ENCODE results near the gene NEU2. TPM values are rescaled to one million over a fixed set of nuclear protein-coding genes. Genes with fewer than 3 reads are reported as not detected.

The NEU2 gene
- total RNA-seq, 1 donor: not detected

DNA sequence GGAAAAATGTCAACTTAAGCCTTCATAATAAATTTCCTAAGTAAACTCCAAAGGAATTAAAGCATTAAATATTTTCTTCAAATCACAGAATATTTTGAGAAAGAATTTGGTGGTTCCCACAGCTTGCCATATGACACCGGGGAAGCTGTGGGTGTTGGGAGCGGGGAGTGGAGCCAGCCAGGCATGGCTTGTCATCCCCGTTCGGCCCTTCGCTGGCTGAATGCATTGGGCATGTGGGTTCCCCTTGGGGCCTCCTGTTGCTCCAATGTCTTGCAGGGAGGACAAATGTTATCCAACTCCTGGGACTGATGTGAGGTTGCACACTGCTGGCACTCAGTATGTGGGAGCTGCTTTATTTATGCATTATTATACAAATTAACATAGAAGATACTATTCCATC is 38.0 kb upstream of the NEU2 start:
- H3K4me3 ChIP-seq (ENCODE audit: low read depth, low read length): no peak overlapping the region
- DNase-seq (ENCODE audit: low read depth): no peak
- TF ChIP-seq, protein P1, sequence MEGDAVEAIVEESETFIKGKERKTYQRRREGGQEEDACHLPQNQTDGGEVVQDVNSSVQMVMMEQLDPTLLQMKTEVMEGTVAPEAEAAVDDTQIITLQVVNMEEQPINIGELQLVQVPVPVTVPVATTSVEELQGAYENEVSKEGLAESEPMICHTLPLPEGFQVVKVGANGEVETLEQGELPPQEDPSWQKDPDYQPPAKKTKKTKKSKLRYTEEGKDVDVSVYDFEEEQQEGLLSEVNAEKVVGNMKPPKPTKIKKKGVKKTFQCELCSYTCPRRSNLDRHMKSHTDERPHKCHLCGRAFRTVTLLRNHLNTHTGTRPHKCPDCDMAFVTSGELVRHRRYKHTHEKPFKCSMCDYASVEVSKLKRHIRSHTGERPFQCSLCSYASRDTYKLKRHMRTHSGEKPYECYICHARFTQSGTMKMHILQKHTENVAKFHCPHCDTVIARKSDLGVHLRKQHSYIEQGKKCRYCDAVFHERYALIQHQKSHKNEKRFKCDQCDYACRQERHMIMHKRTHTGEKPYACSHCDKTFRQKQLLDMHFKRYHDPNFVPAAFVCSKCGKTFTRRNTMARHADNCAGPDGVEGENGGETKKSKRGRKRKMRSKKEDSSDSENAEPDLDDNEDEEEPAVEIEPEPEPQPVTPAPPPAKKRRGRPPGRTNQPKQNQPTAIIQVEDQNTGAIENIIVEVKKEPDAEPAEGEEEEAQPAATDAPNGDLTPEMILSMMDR (IDR thresholded peaks at IDR 0.05; ENCODE audit: insufficient read depth, low read length): no peak

DNA sequence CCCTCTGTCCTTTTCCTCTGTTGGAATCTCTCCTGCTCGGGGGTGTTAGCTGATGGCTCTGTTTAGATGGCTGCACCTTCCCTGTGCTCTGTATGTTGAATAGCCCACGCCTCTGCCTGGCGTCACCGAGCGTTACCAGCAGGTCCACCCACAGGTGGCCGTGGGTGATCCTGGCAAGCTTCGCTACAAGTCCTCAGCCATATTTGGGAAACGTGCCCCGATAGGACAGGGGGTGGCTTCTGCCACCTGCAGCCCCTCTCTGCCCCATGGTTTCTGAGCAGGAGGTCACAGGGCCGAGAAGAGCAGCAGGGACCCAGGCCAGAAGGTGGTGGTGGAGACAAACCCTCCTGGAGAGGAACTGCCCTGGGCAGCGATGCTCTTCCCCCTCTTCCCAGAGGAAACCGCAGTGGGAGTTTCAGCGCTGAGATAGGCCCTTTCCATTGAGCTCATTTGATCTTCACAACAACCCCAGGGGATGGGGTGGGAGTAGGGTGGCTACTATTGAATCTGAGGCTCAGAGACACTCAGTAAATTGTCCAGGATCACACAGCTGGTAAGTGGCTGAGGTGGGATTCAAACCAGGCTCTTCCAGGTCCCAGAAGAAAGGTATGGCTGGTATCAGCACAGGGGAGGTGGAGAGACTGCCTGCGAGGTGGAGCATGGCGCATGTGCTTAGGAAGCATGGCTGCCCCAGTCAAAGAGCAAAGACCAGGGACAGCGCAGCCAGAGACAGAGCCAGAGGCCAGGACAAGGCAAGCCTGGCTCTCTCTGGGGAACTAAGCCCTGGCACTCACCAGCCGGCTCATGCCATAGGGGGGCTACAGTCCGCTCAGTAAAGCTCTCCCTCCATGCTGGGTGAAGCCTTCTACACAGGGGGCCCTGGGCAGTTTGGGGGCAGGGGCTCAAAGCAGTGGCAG is 34.5 kb upstream of the NEU2 start:
- TF ChIP-seq, protein P1 (IDR thresholded peaks at IDR 0.05; ENCODE audit: insufficient read depth, low read length): no peak
- no peak overlapping the region for H3K4me3 ChIP-seq (ENCODE audit: low read depth, low read length)
- no peak for DNase-seq (ENCODE audit: low read depth)

DNA sequence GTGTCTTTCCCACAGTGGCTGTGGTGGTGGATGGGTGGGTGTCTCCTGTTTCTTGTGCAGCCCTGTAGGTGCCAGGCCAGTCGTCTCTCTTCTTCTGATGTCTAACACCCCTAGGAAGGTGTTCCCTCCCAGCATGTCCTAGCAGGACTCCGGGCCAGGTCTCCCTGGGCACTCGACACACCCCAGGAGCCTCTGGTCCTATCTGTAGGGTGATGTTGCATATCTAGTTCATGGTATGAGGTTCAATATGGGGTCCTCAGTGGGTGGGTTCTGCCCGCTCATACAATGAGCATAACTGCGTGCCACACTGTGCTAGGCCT is 33.8 kb upstream of the NEU2 start:
- no peak overlapping the region for H3K4me3 ChIP-seq (ENCODE audit: low read depth, low read length)
- TF ChIP-seq, protein P1 (IDR thresholded peaks at IDR 0.05; ENCODE audit: insufficient read depth, low read length): no peak
- DNase-seq (ENCODE audit: low read depth): no peak

DNA sequence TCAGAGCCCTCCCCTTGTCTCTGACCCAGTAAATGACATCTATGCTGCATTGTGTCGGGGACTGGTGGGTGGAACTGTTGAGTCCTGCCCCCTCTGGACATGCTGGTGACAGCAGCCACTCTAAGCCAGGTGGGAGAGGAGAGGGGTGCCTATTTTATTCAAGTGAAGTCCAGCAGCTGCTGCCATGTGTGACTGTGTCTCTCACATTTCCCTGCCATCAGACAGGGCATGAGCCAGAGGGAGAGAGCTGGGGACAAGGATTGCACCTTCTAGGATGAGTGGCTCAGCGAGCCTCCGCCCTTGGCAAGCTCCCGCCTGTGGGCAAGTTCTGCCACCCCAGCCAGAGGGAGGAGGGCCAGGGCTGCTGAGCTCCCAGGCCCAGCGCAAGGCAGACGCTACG is 33.1 kb upstream of the NEU2 start:
- H3K4me3 ChIP-seq (ENCODE audit: low read depth, low read length): no peak overlapping the region
- TF ChIP-seq, protein P1 (IDR thresholded peaks at IDR 0.05; ENCODE audit: insufficient read depth, low read length): no peak
- DNase-seq (ENCODE audit: low read depth): no peak

DNA sequence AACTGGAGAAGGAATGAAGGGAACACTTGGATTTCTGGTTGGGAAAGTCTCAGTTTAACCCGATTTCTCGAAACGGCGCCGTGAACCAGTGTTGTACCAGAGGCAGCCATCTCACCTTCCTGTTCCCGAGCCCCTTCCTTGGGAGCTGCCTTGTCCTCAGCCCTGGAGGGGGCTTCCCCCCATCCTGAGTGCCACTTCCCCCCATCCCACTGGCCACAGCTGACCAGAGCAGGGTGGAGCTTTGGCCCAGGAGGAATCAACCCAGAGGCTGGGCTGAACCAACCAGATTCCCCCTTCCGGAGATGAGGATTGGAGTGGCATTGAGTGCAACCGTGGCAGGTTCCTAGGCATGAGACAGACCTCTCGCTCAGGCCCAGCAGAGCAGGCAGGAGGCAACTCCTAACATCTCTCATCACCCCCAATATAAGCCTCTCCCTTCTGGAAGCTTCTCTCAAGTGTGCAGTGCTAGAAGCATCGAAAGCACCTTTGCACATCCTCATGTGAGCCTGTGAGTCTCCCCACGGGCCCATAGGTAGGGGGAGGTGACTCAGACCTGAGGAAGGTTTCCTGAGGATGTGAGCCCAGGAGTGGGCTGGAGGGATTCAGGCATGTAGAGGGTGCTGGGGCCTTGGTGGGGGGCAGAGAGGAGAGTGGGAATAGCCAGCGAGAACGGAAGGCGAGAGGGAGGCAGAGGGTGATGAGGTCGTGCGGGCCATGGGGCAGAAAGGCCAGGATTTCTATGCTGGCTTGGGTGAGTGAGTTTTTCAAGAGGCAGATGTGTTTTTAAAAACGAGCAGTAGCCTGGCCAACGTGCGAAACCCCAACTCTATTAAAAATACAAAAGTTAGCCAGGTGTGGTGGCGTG is 31.4 kb upstream of the NEU2 start:
- DNase-seq (ENCODE audit: low read depth): no peak
- TF ChIP-seq, protein P1 (IDR thresholded peaks at IDR 0.05; ENCODE audit: insufficient read depth, low read length): no peak
- H3K4me3 ChIP-seq (ENCODE audit: low read depth, low read length): no peak overlapping the region

DNA sequence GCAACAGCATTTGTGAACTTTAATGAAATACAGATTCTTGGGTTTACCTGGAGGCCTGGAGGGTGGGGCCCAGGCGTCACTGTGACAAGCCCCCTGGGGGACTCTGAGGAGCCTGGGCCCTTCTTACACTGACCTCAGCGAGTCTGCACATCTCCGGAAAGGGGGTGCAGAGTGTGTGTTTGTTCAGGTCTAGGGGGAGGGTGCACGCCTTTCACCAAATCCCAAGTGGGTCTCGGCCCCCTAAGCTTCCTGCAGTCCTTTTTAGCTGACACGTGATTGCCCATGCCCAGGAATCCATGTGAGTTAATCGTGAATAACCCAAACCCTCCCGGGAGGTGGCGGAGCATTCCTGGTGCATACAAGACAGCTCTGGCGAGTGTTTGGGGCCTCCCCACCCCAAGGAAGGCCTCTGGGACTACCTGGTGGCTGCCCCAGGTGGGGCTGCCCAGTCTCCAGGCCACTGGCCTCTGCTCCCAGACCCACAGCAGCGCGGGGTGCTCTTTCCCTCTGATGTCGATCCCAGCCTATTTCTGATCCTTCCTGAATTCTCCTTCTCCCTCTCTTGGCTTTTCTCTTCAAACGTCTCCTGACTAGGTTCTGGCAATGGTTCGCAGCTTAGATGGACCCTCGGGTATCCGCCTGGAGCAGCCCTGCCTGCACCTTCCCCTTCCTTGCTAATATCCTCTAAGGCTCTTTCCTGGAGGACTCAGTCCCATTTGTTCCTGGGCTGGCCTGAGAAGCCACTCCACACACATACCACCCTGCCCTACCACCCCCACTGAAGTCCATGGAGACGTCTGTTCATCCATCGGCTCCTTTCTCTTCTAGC is 29.4 kb upstream of the NEU2 start:
- TF ChIP-seq, protein P1 (IDR thresholded peaks at IDR 0.05; ENCODE audit: insufficient read depth, low read length): no peak
- H3K4me3 ChIP-seq (ENCODE audit: low read depth, low read length): no peak overlapping the region
- DNase-seq (ENCODE audit: low read depth): no peak
